ENCODE measurements around the gene CNKSR3.

DNA sequence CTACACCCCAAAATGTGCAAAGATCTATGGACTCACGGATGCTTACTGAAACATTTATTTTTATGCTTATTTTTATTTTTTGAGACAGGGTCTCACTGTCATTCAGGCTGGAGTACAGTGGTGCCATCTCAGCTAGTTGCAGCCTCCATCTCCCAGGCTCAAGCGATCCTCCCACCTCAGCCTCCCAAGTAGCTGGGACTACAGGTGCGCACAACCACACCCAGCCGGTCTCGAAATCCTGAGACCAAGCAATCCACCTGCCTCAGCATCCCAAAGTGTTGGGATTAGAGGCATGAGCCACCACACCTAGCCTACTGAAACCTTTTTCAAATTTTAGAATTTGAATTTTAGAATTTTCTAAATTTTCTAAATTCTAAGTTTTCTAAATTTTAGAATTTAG lies 103.0 kb downstream of the CNKSR3 start:
- TF ChIP-seq, protein P1, sequence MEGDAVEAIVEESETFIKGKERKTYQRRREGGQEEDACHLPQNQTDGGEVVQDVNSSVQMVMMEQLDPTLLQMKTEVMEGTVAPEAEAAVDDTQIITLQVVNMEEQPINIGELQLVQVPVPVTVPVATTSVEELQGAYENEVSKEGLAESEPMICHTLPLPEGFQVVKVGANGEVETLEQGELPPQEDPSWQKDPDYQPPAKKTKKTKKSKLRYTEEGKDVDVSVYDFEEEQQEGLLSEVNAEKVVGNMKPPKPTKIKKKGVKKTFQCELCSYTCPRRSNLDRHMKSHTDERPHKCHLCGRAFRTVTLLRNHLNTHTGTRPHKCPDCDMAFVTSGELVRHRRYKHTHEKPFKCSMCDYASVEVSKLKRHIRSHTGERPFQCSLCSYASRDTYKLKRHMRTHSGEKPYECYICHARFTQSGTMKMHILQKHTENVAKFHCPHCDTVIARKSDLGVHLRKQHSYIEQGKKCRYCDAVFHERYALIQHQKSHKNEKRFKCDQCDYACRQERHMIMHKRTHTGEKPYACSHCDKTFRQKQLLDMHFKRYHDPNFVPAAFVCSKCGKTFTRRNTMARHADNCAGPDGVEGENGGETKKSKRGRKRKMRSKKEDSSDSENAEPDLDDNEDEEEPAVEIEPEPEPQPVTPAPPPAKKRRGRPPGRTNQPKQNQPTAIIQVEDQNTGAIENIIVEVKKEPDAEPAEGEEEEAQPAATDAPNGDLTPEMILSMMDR (IDR thresholded peaks at IDR 0.05; ENCODE audit: low read depth, low read length): no peak
- no peak for TF ChIP-seq EZH2phosphoT487 (IDR thresholded peaks at IDR 0.05; ENCODE audit: low read depth)

All from OCI-LY3 (cell line).